GF-D8 (cell line): ENCODE results near the gene OGDH.
A peak's percentile ranks its signal among the peaks of the same experiment; 100 is the strongest.
"Not testable (repeated sequence)": the region's sequence is repeated elsewhere in the genome, so short reads cannot be mapped to it uniquely, and the experiment has no call there.

Experiments used
- DNase-seq: peaks from one replicate; lab custom pipeline; 2025; lab: John Stamatoyannopoulos, UW

The OGDH gene

DNA sequence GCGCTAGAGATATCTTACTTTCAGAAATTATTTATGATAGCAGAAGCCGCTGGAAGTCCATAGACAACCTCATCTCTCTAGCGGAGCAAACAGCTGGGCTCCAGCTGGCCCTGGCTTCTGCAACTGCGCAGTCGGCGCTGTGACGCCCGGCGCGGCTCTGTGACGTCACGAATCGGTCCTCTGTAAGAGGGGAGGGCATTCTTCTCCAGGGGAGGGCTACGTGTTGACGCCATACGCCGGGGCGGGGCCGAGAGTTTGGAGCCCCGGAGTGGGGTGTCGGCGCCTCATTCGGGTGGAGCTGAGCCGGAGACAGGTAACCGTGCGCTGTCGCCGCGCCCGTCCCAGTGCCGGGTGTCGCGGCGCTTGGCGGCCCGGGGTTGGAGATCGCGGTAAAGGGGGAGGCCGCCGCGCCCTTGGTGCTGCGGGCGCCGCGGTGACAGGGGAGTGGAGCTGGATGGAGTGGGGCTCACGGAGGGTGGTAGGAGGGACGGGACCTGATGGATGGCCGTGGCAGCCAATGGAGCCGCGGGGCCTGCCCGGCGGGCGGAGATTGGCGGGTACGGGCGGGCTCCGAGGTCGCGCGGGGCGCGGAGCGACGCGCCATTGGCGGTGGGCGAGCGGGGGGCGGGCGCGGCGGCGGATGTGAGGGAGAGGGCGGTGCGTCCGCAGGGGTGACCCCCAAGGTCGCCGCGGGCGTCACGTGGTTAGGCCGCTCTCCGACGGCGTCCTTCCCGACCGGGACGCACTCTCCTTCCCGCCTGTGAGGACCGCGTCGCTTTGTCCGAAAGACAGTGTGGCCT is at the start of gene OGDH:
TSS of gene OGDH (plus strand) at position 287 of the 800 bp plus-strand sequence. CDS start 17,717 bp downstream, outside the sequence.
- peak; percentile 95 for DNase-seq

DNA sequence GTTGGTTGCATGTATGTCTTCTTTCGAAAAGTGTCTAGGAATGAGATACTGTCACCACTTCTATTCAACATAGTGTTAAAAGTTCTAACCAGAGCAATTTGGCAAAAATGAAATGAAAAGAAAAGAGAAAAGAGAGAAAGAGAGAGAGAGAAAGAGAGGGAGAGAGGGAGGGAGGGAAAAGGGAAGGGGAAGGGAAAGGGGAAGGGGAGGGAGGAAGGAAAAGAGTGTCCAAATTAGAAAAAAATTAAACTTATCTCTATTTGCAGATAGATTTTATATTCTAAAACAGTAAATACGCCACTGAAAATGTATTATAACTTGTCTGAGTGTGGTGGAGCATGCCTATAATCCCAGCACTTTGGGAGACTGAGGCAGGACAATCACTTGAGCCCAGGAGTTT is 48.9 kb upstream of the OGDH start:
- no peak for DNase-seq

DNA sequence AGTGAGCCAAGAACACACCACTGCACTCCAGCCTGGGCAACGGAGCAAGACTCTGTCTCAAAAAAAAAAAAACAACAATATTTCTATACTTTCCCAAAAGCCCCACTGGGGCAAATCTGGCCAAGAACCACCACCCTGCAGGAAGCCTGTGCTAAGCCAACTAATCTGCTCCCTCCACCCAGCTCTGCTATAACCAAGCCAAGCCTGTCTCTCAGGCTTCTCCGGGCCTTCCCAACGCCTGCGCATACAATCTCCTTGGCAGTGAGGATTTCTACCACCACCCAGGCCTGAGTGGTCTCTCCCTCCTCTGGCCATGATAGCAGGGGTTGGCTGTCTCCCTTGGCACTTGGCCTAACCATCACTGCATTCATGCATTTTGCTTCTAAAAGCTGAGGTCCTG is 46.9 kb upstream of the OGDH start:
- no peak for DNase-seq

DNA sequence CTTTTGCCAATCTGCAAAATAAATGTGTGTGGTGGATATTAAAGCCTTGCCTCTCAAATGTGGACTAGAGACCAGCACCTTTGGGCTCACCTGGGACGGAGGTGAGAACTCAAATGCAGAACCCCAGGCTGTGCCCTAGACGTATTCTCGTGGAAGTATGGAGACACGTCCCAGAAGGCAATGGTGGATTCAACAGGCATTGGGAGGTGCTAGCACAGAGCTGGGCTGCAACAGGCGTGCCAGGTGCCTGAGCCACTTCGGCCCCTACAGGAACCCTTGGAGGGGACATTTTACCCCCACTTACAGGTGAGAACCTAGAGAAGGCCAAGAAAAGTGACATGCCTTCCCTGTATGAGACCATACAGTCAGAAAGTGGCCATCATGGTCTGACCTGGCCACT is 44.9 kb upstream of the OGDH start:
- no peak for DNase-seq

DNA sequence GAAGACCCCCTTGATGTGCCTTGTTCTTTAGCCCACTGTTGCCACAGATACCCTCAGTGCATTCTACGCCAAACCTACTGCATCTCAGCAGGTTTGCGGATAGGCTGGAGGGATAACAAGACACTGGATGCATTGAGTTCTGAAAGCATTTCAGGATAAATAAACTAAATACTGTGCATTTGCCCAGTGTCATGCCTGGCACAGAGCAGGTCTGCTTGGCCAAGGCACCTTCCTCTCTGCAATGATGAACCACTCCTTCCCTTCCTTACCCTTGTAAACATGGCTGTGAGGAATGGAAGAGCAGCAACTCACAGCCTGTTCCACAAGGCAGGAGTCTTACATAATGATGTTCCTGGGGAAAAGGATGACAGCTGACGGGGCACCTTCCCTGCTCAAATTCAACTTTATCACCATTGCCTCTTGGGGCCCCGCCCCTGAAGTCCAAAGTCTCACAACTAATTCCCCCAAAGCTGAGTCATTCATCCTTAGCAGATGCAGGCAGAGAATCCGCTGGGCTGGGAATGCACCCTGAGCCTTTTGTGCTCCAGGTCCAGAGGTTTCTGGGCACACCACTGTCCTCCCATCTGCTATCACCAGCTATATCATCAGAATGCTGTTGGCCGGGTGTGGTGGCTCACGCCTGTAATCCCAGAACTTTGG is 44.3 kb upstream of the OGDH start:
- DNase-seq = no peak

DNA sequence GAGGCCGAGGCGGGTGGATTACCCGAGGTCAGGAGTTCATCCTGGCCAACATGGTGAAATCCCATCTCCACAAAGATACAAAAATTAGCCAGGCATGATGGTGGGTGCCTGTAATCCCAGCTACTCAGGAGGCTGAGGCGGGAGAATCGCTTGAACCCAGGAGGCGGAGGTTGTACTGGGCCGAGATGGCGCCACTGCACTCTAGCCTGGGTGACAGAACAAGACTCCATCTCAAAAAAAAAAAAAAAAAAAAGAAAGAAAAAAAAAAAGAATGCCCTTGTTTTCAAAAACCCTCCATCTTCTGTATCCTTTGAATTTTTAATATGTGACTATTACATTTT is 43.8 kb upstream of the OGDH start:
- not testable (repeated sequence) for DNase-seq

DNA sequence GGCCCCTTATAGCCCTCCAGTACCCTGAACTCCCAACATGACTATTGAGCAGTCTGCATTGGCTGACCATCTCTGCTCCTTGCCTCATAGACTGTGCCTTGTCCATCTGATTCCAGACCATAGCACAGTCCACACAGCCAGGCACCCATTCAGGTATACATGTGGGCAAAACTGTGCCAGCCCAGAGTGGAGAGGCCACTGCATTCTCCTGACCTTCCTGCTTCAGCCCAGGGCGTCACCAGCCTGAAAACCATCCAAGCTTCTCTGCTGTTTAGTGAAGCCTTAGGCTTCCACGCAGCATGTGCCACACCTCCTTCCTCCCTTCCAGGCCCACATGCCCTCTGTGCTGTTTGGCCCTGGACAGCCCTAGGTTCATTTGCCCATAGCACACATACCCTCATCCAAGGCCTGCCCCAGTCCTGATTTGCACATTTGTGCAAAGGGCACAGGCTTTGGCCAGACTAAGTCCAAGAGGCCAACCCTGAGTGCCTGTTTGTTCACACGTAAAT is 43.2 kb upstream of the OGDH start:
- DNase-seq = no peak

DNA sequence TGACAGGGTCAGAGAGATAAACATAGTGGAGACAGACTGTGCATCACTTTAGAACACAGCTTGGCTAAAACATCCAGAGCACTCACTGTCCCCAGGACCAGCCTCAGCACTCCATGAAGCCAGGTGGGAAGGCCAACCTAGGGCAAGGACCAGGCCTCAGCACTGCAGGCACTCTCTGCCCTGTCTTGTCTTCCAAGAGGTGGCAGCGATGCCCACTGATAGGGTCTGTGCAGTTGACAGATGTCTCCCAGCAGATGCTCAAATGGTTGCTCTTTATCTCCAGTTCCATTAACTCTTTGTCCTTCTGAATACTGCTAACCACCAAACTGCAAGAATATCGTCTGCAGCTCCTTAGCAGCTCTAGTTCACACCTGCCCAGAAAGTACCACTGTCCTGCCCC is 41.8 kb upstream of the OGDH start:
- DNase-seq = no peak

DNA sequence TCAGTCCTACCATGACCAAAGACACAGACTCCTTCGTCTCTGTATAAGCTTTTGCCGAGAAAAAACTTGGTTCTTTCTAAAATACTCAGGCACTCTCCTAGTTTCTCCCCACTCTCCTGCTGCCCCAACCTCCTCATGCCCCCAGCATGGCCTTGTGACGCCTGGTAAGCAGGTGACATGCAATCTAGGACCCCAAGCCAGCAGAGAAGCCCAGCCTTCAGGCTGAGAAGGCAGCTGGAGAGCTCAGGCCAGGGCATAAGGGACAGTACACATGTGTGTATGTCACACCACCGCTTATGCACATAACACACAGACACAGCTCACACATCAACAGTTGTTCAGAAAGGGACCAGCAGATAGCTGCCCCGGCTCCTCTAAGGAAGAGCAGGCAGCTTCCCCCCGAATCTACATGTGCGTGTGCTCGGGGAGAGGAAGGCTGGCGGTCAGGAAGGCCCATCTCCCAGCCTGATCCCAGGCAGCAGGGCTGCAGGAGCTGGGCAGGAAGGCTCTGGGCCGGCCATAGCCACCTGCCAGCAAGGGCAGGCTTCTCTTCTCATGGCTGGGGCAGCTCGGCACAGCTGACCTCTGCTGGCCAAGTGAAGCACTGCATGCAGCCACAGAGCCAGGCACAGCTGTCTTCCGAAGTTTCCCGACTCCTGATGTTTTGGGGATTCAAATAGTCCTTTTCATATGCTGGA is 41.2 kb upstream of the OGDH start:
- no peak for DNase-seq

DNA sequence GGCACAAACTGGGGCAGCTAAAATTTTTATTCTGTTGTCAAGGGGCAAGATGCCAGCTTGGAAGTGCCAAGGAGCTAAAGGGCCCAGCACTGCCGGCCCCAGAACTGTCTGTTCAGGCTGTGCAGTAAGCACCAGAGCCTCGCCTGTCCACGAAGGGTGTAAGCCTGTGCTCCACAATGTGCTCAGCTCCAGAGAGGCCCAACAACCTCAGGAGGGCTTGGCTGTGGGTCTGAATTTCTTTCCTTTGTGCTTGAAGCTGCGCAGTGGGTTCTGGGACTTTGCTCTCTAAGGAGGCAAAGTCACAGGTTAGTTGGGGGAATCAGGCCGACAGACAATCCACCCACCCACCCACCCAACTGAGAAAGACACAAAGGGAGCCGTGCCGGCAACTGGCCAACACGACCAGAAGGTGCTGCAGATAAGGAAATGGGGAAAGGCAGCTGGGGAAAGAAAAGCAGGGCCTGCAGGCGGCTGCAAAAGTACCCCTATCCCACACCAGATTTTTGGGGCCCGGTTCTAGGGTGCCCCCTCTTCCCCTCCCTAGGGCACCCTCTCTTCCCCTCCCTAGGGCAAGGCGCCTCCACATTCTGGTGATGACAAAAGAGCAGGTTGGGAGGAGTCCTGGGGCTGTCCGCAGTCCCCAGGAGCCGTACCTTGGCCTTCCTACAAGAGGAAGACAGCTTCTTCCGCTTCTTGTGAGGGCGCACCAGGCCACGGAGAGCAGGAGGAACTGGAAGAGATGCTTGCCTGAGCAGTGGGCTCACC is 40.5 kb upstream of the OGDH start:
- DNase-seq = no peak

DNA sequence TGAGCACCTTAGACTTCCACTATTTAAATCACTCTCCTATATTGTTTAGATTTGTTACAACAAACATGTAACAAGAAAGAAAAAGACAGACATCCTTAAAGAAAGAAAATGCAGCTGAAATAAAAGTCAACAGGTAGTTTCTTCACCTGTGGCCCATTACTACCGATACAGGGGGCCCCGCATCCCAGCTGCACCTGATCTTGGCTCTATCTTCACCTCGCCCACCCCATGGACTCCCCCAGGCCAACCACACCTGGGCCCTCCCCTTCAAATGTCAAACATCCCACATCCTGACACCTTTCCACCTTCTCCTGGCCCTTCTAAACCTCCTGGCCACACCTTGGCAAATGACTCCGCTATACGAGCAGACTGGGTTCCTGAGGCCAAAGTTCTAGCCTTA is 39.7 kb upstream of the OGDH start:
- DNase-seq = no peak

DNA sequence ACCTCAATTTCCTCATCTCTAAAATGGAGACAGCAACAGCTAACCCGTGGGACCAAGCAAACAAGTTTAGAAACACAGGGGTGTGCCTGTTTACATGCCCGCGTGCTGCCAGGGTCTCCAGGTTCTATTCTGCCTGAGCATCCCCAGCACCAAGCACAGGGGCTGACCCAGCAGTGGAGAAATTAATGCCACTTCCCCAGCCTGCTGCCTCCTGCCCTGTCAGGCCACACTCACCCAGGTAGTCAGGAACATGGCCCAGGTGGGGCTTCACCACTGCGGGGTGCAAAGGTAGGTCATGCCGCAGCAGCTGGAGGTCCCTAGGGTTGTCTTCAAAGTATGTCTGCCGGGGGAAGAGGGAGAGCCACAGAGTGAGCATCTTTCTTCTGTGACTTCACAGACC is 38.5 kb upstream of the OGDH start:
- no peak for DNase-seq

DNA sequence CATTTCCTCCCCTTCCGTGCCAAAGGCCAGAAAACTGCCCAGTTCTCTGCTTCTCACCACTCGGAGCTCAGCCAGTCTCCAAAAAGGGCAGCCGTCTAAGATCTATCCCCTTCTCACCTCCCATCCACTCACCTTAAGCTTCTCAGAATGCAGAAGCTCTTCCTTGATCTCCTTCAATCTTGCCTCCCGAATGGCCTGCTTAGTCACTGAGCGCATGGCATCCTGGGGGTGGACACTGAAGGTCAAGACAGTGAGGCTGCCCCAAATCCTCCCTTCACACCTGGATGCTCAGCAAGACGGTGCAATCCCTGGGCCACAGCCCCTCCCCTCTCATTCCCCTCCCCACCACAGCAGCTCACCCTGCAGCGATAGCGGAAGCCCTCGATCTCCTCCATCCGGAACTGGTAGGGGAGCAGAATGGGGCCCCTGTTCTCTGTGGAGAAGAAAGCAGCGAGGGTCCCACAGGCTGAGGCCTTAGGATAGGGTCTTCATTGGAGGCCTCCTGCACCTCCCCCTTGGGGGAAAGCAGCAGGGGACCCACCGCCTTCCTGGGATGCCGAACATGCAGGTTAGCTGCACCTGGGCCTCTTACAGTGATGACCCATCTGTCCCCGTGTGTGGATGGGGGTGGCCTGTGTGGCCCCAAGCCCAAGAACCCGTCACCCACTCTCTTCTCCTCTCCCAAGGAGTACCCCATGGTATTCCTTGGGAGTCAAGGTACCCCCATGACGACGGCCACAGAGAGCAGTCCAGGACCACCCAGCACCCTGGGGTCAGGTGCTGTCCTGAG is 37.5 kb upstream of the OGDH start:
- no peak for DNase-seq

DNA sequence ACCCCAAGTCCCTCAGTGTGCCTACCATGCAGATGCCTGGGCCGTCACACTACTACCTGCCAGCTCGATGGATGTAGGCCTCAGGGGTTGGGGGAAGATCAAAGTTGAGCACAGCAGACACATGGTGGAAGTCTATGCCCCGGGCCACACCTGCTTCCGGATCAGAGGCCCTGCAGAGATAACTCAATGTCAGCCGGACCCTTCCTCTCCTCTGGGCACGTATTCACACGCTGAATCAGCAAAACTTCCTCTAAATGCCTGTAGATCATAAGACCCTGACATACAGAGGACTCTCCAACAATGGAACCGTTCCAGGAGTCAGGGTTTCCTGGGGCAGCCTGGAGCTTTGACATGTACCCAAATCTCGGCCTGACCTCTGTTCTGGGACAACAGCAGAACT is 36.5 kb upstream of the OGDH start:
- no peak for DNase-seq

DNA sequence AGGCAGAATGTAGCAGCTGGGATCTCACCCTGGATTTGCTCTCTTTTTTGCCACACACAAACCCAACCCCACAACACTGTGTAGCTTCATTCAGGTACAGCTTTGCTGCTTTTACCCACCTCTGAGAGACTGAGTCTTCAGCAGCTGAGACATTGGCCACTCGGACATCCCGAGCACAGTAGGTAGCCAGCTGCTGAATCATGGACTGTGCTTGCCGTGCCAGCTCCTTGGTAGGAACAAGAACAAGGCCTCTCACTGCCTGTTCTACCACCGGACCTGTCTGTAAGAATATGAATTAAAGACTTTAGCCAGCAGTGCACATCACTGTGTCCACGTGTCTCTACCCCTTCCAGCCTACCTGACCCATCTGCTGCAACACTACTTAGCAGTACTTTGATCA is 33.7 kb upstream of the OGDH start:
- DNase-seq = no peak

DNA sequence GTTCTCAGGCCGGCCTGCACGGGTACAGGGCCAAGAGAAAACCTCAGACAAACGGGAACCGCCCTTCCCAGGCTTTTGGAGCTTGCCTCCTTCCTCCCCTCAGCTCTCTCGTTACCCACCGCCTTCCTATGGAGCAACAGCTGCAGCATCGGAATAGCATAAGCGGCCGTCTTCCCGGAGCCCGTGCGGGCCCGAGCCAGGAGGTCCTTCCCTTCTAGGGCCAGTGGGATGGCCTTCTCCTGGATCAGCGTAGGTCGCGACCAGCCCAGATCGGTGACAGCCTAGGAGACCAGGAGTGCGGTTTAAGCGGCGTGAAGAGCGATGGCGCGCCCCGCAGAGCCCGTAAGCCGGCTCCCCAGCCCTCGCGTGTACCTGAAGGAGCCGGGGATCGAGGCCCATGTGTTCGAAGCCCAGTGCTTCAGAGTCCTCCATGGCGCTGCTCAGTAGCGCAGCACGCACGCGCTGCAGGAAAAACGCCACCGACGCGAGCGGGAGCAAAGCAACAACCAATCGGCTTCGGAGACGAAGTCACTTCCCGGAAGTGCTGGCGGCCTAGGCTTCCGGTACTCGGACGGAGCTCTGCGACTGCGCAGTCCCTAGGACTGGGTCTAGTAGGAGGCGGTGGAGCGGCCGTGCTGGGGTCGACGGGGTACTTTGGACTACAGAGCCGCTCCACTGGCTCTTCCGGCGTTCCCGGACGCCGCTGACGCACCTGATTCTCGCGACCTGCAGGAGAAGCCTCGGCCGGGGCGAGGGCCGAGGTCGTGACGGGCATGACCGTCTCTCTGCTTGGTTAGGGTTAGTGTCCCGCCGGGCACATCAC is 32.8 kb upstream of the OGDH start, which contains the start of gene DDX56:
TSS of gene DDX56 (minus strand) at position 445 of the 823 bp plus-strand sequence. CDS start at position 432, 13 bp downstream.
- DNase-seq = peak; percentile 87

DNA sequence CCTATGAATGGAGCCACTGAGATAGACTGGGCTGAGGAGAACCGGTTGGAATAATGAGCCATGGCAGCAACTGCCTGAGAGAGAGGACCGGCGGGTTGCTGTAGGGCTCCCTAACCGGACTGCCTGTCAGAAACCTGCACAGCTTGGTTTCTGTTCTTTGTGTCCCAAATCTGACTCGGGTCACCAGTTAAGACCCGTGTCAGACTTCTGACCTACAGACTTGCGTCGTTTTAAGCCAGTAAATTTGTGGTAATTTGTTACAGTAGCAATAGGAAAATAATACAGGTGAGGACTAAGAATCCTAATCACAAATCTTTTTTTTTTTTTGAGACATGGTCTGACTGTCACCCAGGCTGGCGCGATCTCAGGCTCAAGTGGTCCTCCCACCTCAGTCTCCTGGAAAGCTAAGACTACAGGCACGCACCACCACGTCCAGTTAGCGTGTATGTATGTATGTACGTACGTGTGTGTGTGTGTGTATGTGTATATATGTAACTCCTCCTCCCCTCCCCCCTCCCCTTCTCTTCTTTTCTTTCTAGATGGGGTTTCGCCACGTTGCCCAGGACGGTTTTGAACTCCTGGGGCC is 32.0 kb upstream of the OGDH start:
- no peak for DNase-seq

DNA sequence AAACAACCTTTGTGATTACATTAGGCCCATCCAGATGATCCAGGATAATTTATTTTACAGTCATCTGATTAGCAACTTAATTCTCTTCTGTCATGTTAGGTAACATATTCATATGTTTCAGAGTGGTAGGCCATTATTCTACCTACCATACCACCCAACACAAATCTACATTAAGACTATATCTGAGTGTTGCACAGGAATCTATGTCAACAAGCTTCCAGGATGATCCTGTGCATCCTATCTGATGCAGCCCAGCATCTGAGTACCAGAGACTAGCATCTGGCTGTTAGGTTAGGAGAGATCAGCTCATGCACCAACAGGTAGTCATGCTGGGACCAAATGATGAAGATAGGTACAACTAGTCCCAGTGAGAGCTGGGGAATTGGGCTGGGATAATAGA is 31.4 kb upstream of the OGDH start:
- no peak for DNase-seq

DNA sequence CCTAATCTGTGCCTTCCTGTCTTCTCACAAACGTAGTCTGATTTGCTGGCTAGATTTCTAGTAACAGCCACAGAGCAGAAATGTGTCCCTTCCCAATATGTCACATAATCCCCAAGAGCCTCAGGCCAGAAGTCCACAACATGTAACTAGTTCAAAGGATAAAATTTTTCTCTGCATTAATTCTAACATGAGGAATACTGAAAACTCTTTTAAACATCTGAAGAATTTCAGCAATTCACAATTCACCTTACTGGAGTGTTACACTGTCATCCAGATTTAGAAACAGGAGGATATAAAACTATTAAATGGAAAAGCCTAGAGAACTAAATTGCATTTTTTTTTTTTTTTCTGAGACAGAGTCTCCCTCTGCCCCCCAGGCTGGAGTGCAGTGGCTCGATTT is 30.2 kb upstream of the OGDH start:
- no peak for DNase-seq
